ENCODE results near the gene ARRDC4. TPM values are rescaled to one million over a fixed set of nuclear protein-coding genes. Genes with fewer than 3 reads are reported as not detected.
"Not testable (repeated sequence)": the region's sequence is repeated elsewhere in the genome, so short reads cannot be mapped to it uniquely, and the experiment has no call there.

ARRDC4 gene
- total RNA-seq, 1 donor from 2014 or later: 11.9 TPM

DNA sequence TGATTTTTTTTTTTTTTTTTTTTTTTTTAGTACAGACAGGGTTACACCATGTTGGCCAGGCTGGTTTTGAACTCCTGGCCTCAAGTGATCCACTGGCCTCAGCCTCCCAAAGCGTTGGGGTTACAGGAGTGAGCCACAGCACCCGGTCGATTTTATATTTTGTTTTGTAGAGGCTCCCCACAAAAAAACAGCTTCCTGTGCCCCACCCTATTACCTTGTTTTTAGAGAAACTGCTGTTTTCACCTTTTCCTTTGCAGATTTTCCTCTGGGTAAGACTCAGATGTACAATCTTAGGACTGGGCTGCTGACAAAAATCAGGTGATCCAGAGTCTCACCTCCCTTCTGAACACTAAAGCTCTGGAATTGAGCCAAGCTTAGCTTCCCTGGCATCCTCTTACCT, 20.6 kb downstream of the ARRDC4 start:
- H3K36me3 Mint-ChIP-seq (ENCODE audit: insufficient read depth): no peaks in the 10 kb centered on the region
- peaks cover 6% of the 10 kb centered on the region for H3K27me3 Mint-ChIP-seq
- H3K9me3 Mint-ChIP-seq (ENCODE audit: low read depth): peaks cover 4% of the 10 kb centered on the region
- no peak overlapping the region for H3K27ac Mint-ChIP-seq
- H3K4me3 Mint-ChIP-seq (ENCODE audit: low read depth): no peak overlapping the region
- H3K4me1 Mint-ChIP-seq (ENCODE audit: low read depth): peaks cover 8% of the 10 kb centered on the region
- TF ChIP-seq, protein P1, sequence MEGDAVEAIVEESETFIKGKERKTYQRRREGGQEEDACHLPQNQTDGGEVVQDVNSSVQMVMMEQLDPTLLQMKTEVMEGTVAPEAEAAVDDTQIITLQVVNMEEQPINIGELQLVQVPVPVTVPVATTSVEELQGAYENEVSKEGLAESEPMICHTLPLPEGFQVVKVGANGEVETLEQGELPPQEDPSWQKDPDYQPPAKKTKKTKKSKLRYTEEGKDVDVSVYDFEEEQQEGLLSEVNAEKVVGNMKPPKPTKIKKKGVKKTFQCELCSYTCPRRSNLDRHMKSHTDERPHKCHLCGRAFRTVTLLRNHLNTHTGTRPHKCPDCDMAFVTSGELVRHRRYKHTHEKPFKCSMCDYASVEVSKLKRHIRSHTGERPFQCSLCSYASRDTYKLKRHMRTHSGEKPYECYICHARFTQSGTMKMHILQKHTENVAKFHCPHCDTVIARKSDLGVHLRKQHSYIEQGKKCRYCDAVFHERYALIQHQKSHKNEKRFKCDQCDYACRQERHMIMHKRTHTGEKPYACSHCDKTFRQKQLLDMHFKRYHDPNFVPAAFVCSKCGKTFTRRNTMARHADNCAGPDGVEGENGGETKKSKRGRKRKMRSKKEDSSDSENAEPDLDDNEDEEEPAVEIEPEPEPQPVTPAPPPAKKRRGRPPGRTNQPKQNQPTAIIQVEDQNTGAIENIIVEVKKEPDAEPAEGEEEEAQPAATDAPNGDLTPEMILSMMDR (IDR thresholded peaks at IDR 0.05; ENCODE audit: unreplicated experiment): no peak
- no peak for DNase-seq (ENCODE audit: low spot score, unreplicated experiment)

DNA sequence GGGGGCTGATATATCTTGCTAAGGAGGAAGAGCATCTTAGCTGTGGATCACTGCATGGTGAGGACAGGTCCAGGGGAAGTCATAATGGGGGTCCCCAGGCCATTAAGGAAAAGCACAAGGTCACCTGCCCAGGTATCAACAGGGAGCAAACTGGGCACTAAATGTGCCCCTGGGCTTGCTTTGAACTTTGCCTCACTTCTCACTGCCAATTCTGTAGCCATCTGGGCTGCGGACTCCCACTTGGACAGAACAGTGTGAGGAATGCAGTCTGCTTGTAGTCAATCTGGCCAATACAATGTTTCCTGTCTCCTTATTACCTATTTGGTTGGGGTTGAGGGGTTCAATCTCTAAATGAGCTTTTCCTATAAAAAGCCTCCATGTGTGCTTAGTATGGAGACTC, 21.3 kb downstream of the ARRDC4 start:
- H3K36me3 Mint-ChIP-seq (ENCODE audit: insufficient read depth): no peaks in the 10 kb centered on the region
- peaks cover 8% of the 10 kb centered on the region for H3K4me1 Mint-ChIP-seq (ENCODE audit: low read depth)
- peaks cover 10% of the 10 kb centered on the region for H3K9me3 Mint-ChIP-seq (ENCODE audit: low read depth)
- no peak overlapping the region for H3K27ac Mint-ChIP-seq
- TF ChIP-seq, protein P1 (IDR thresholded peaks at IDR 0.05; ENCODE audit: unreplicated experiment): no peak
- H3K4me3 Mint-ChIP-seq (ENCODE audit: low read depth): no peak overlapping the region
- no peak for DNase-seq (ENCODE audit: low spot score, unreplicated experiment)
- peaks cover 6% of the 10 kb centered on the region for H3K27me3 Mint-ChIP-seq

DNA sequence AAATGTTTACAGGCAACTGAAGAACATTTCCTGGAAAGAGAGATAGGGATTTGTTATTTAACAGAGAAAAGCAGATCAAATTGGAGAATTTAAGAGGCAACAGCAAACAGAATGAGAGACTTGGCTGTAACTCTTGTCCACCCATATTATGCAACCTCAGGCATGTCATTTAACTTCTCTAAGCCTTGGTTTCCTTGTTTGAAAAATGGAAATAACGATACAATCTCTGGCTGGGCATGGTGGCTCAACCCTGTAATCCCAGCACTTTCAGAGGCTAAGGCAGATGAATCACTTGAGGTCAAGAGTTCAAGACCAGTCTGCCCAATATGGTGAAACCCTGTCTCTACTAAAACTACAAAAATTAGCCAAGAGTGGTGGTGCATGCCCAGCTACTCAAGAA, 23.7 kb downstream of the ARRDC4 start:
- DNase-seq (ENCODE audit: low spot score, unreplicated experiment): no peak
- H3K4me1 Mint-ChIP-seq (ENCODE audit: low read depth): no peaks in the 10 kb centered on the region
- H3K4me3 Mint-ChIP-seq (ENCODE audit: low read depth): no peak overlapping the region
- H3K27me3 Mint-ChIP-seq: peaks cover 6% of the 10 kb centered on the region
- H3K36me3 Mint-ChIP-seq (ENCODE audit: insufficient read depth): no peaks in the 10 kb centered on the region
- H3K27ac Mint-ChIP-seq: no peak overlapping the region
- H3K9me3 Mint-ChIP-seq (ENCODE audit: low read depth): peaks cover 17% of the 10 kb centered on the region
- TF ChIP-seq, protein P1 (IDR thresholded peaks at IDR 0.05; ENCODE audit: unreplicated experiment): no peak

DNA sequence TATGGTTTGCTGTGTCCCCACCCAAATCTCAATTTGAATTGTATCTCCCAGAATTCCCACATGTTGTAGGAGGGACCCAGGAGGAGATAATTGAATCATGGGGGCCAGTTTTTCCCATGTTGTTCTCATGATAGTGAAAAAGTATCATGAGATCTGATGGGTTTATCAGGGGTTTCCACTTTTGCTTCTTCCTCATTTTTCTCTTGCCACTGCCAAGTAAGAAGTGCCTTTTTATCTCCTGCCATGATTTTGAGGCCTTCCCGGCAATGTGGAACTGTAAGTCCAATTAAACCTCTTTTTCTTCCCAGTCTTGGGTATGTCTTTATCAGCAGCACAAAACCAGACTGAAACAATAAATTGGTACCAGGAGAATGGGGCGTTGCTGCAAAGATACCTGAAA, 25.5 kb downstream of the ARRDC4 start:
- not testable (repeated sequence) for H3K4me3 Mint-ChIP-seq (ENCODE audit: low read depth); H3K27ac Mint-ChIP-seq; H3K36me3 Mint-ChIP-seq (ENCODE audit: insufficient read depth)

DNA sequence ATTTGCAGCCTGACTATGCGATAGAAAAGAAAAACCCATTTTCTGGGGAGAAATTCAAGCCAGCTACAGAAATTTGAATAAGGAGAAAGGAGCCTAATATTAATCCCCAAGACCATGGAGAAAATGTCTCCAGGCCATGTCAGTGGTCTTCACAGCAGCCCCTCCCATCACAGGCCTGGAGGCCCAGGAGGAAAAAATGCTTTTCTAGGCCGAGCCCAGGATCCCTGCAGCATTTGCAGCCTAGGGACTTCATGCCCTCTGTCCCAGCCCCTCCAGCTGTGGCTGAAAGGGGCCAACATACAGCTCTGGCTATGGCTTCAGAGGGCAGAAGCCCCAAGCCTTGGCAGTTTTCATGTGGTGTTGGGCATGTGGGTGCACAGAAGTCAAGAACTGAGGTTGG, 26.3 kb downstream of the ARRDC4 start:
- Mint-ChIP-seq H3K36me3 (ENCODE audit: insufficient read depth) (no peaks in the 10 kb centered on the region), H3K4me3 (ENCODE audit: low read depth) (no peak overlapping the region), H3K27me3 (no peaks in the 10 kb centered on the region), H3K9me3 (ENCODE audit: low read depth) (peaks cover 20% of the 10 kb centered on the region), H3K4me1 (ENCODE audit: low read depth) (peaks cover under 1% of the 10 kb centered on the region), H3K27ac (no peak overlapping the region)
- TF ChIP-seq, protein P1 (IDR thresholded peaks at IDR 0.05; ENCODE audit: unreplicated experiment): no peak
- no peak for DNase-seq (ENCODE audit: low spot score, unreplicated experiment)

More for the DNA sequence above, 25.5 kb downstream of the ARRDC4 start:
- not testable (repeated sequence) for H3K4me1 Mint-ChIP-seq (ENCODE audit: low read depth); H3K27me3 Mint-ChIP-seq; DNase-seq (ENCODE audit: low spot score, unreplicated experiment)
- peaks cover 20% of the 10 kb centered on the region for H3K9me3 Mint-ChIP-seq (ENCODE audit: low read depth)

DNA sequence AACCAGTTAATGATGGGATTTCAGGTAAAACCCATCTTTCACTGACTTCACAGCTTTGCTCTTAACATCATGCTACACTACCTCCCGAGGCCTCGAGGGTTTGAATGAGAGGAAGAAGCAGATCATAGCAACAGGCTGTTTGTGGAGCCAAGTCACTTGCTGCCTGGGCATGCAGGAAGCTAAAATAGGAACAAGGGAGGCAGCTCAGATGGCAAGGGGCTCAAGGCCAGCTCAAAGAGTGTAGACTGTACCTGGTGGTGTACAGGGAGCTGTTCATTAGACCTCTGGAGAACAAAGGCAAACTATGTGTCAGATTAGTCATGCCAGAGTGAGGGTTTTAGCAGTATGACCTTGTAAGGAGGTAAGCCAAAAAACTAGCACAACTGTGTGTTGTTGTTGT, 28.8 kb downstream of the ARRDC4 start:
- DNase-seq (ENCODE audit: low spot score, unreplicated experiment): no peak
- TF ChIP-seq, protein P1 (IDR thresholded peaks at IDR 0.05; ENCODE audit: unreplicated experiment): no peak
- H3K27ac Mint-ChIP-seq: no peak overlapping the region
- H3K4me3 Mint-ChIP-seq (ENCODE audit: low read depth): no peak overlapping the region
- peaks cover 3% of the 10 kb centered on the region for H3K4me1 Mint-ChIP-seq (ENCODE audit: low read depth)
- no peaks in the 10 kb centered on the region for H3K27me3 Mint-ChIP-seq
- H3K9me3 Mint-ChIP-seq (ENCODE audit: low read depth): peaks cover 20% of the 10 kb centered on the region
- no peaks in the 10 kb centered on the region for H3K36me3 Mint-ChIP-seq (ENCODE audit: insufficient read depth)

Data from progenitor cell of endocrine pancreas (in vitro differentiated cells).